OCI-LY3 (cell line): ENCODE data around the gene GABARAP.

ENCODE experiments used
- H2AFZ ChIP-seq: fragments of 200-600, 300-600 bp; shearing (Covaris generic); 2 replicates; pipeline ENCODE4 v1.6.0; 2014; ENCODE audit warnings: antibody characterized with exemption, low read depth, low read length
- H3K27ac ChIP-seq: fragments of 200-600, 300-600 bp; sonication (generic); 2 replicates; pipeline ENCODE4 v1.5.1; 2014; ENCODE audit warnings: mild to moderate bottlenecking, low read length, moderate library complexity, mixed read lengths
- H3K27me3 ChIP-seq: fragments of 200-600, 300-600 bp; sonication (generic); 2 replicates; pipeline ENCODE4 v1.6.1; 2014; ENCODE audit warnings: low read depth, low read length, mixed read lengths
- H3K36me3 ChIP-seq: fragments of 200-600, 300-600 bp; sonication (generic); replicated peaks from 2 replicates; pipeline ENCODE3; 2014; ENCODE audit warnings: low read depth, low read length, mixed read lengths
- H3K4me1 ChIP-seq: fragments of 300-600, 200-600 bp; sonication (generic); 2 replicates; pipeline ENCODE4 v1.6.1; 2014; ENCODE audit warnings: low read length, mixed read lengths
- H3K4me2 ChIP-seq: fragments of 200-600, 300-600 bp; sonication (generic); 2 replicates; pipeline ENCODE4 v1.6.1; 2014; ENCODE audit warnings: low read length, mixed read lengths
- H3K4me3 ChIP-seq: fragments of 300-600, 200-600 bp; sonication (generic); 2 replicates; pipeline ENCODE4 v1.5.1; 2014; ENCODE audit warnings: antibody characterized with exemption, mild to moderate bottlenecking, low read length, moderate library complexity
- H3K79me2 ChIP-seq: fragments of 300-600, 200-600 bp; shearing (Covaris generic); 2 replicates; pipeline ENCODE4 v1.6.1; 2014; ENCODE audit warnings: mild to moderate bottlenecking, low read length, mixed read lengths
- H3K9ac ChIP-seq: fragments of 300-600, 200-600 bp; shearing (Covaris generic); 2 replicates; pipeline ENCODE4 v1.6.0; 2014; ENCODE audit warnings: mild to moderate bottlenecking, low read length, moderate library complexity
- H3K9me3 ChIP-seq: fragments of 200-600, 300-600 bp; shearing (Covaris generic); 2 replicates; pipeline ENCODE4 v1.6.1; 2014; ENCODE audit warnings: low read length, mixed read lengths; ENCODE audit not compliant: insufficient read depth
- H4K20me1 ChIP-seq: fragments of 200-600, 300-600 bp; sonication (generic); 2 replicates; pipeline ENCODE4 v1.6.1; 2016; ENCODE audit warnings: low read length, mixed read lengths; ENCODE audit not compliant: insufficient read depth
- CTCF ChIP-seq: fragments of 200-600, 300-600 bp; sonication (generic); IDR thresholded peaks from 2 replicates; pipeline ENCODE4 v1.5.1; 2014; ENCODE audit warnings: antibody characterized with exemption, low read length, low read depth
- EZH2phosphoT487 ChIP-seq: fragments of 200-600 bp; shearing (Covaris generic); IDR thresholded peaks from 2 replicates; pipeline ENCODE4 v1.6.1; 2018; ENCODE audit warnings: antibody characterized with exemption, mixed run types, low read depth

GABARAP gene

DNA sequence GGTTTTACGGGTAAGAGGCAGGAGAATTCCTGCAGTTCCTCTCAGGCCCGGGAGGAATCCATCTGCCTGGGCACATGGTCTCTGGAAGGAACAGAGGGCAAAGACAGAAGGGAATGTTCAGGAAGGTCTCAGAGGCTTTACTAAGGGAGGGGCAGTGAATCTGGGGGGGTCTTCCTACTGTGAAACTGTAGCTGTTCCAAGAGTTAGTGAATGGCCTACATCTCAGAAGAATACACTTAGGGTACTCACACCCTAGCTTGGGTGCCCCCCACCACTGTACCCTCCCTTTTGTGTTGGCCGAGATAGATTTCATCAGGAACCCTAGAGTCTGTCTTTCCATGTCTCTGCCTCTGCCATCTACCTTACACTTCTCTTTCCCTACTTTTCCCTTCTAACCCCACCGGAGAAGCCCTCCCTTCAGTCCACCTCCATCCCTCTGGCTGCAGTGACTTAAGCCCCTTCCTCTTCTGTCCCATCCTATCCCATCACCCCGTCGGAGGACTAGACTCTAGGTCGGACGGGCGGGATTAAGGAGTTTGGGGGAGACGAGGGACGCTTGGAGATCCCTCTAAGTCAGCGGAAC lies 22.9 kb downstream of the GABARAP start:
- Histone ChIP-seq H3K4me3 (peak overlapping the region; percentile 97), H3K9ac (peak overlapping the region; percentile 91), H3K4me1 (peaks cover 38% of the 10 kb centered on the region), H3K36me3 (peaks cover 7% of the 10 kb centered on the region), H2AFZ (peak overlapping the region; percentile 71; the same call in 1 of the 2 replicates), H4K20me1 (no peaks in the 10 kb centered on the region), H3K9me3 (no peaks in the 10 kb centered on the region), H3K4me2 (peak overlapping the region; percentile 98), H3K79me2 (0 out of 2 replicates have a peak, but pooled peaks cover 4% of the 10 kb centered on the region), H3K27me3 (no peaks in the 10 kb centered on the region), H3K27ac (no peak overlapping the region)
- TF ChIP-seq EZH2phosphoT487, result no peak
- TF ChIP-seq CTCF, result no peak

DNA sequence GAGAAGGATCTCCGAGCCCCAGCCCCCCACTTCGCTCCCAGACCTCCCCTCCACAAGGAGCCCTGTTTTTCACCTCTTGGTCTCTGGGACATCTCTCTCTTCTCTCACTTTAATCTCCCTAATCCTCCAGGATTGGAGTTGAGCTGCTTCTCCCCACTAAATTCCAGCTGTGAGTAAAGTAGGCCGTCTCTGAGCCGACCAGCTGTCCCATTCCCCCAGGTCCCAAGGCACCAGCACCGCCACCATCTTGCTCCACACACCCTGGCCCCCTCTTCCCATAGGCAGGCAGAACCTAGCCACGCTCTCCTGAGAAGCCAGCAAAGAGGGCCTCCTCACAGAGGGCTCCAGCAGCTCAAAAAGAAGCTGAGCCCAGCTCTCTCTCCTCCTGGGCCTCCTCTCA lies 23.5 kb downstream of the GABARAP start:
- peak overlapping the region; percentile 98; the same call in 1 of the 2 replicates for H3K4me2 ChIP-seq
- H3K9ac ChIP-seq, result no peak overlapping the region
- no peaks in the 10 kb centered on the region for H4K20me1 ChIP-seq
- TF ChIP-seq EZH2phosphoT487, result no peak
- TF ChIP-seq CTCF, result no peak
- no peak overlapping the region; the same call in 1 of the 2 replicates for H2AFZ ChIP-seq
- no peak overlapping the region for H3K27ac ChIP-seq
- H3K27me3 ChIP-seq, result no peaks in the 10 kb centered on the region
- no peak overlapping the region for H3K4me3 ChIP-seq
- H3K79me2 ChIP-seq, result 0 out of 2 replicates have a peak, but pooled peaks cover 4% of the 10 kb centered on the region
- peaks cover 41% of the 10 kb centered on the region for H3K4me1 ChIP-seq
- peaks cover 4% of the 10 kb centered on the region for H3K36me3 ChIP-seq
- no peaks in the 10 kb centered on the region for H3K9me3 ChIP-seq

- Histone ChIP-seq H2AFZ (no peak overlapping the region), H3K4me1 (peaks cover 44% of the 10 kb centered on the region), H3K9ac (peak overlapping the region; percentile 19; the same call in 1 of the 2 replicates), H3K4me3 (peak overlapping the region; percentile 48), H4K20me1 (no peaks in the 10 kb centered on the region), H3K27ac (peak overlapping the region; percentile 40), H3K79me2 (0 out of 2 replicates have a peak, but pooled peaks cover 4% of the 10 kb centered on the region), H3K36me3 (no peaks in the 10 kb centered on the region), H3K4me2 (peak overlapping the region; percentile 39), H3K27me3 (no peaks in the 10 kb centered on the region), H3K9me3 (no peaks in the 10 kb centered on the region)
- TF ChIP-seq EZH2phosphoT487 (no peak), CTCF (no peak)
These were observed 24.1 kb downstream of the GABARAP start for GRCh38 chr17:7218166-7218565.

GRCh38 chr17:7217113-7217987 lies 24.9 kb downstream of the GABARAP start:
- no peaks in the 10 kb centered on the region for H3K36me3 ChIP-seq
- no peak for TF ChIP-seq EZH2phosphoT487
- TF ChIP-seq CTCF, result no peak
- peak overlapping the region; percentile 40; the same call in 1 of the 2 replicates for H3K27ac ChIP-seq
- no peaks in the 10 kb centered on the region for H3K27me3 ChIP-seq
- no peaks in the 10 kb centered on the region for H3K9me3 ChIP-seq
- H3K9ac ChIP-seq, result peak overlapping the region; percentile 65; the same call in 1 of the 2 replicates
- H3K4me2 ChIP-seq, result peak overlapping the region; percentile 94
- no peak overlapping the region for H2AFZ ChIP-seq
- peak overlapping the region; percentile 79 for H3K4me3 ChIP-seq
- peaks cover 44% of the 10 kb centered on the region for H3K4me1 ChIP-seq
- 0 out of 2 replicates have a peak, but pooled peaks cover 4% of the 10 kb centered on the region for H3K79me2 ChIP-seq
- H4K20me1 ChIP-seq, result no peaks in the 10 kb centered on the region
